HepG2 (cell line): ENCODE results near the gene DIO1. TPM values are rescaled to one million over a fixed set of nuclear protein-coding genes. Genes with fewer than 3 reads are reported as not detected.

ENCODE experiments used
- AFF4 ChIP-seq: sonication (generic); formaldehyde crosslinking; IDR thresholded peaks from 2 replicates; pipeline ENCODE4 v1.4.0; 2020; ENCODE audit warnings: missing genetic modification reagents
- CSRNP2 ChIP-seq: sonication (generic); formaldehyde crosslinking; conservative IDR thresholded peaks from 2 replicates; pipeline ENCODE4 v1.8.0; 2022; ENCODE audit warnings: low read depth, missing genetic modification reagents
- HOXA7 ChIP-seq: sonication (generic); formaldehyde crosslinking; IDR thresholded peaks from 2 replicates; pipeline ENCODE4 v1.8.1; 2022; ENCODE audit warnings: mild to moderate bottlenecking, missing genetic modification reagents, moderate library complexity
- KDM5A ChIP-seq: fragments of 200-600 bp; sonication (generic); IDR thresholded peaks from 2 replicates; pipeline ENCODE4 v1.7.0; 2018; ENCODE audit warnings: antibody characterized with exemption, mild to moderate bottlenecking, low read length, borderline replicate concordance
- PLRG1 ChIP-seq: fragments of 450-650 bp; conservative IDR thresholded peaks from 2 replicates; pipeline ENCODE4 v1.6.1; 2016
- SMARCE1 ChIP-seq: fragments of 450-650 bp; IDR thresholded peaks from 2 replicates; pipeline ENCODE4 v1.6.1; 2017; ENCODE audit warnings: borderline replicate concordance
- STAT5B ChIP-seq: sonication (generic); formaldehyde crosslinking; IDR thresholded peaks from 2 replicates; pipeline ENCODE4 v1.4.0; 2020; ENCODE audit warnings: missing genetic modification reagents
- TAF1 ChIP-seq: sonication (generic); formaldehyde crosslinking; IDR thresholded peaks from 2 replicates; pipeline ENCODE4 v1.4.0; 2020; ENCODE audit warnings: missing genetic modification reagents
- THAP9 ChIP-seq: sonication (generic); formaldehyde crosslinking; IDR thresholded peaks from 2 replicates; pipeline ENCODE4; 2020; ENCODE audit warnings: missing genetic modification reagents, mild to moderate bottlenecking, borderline replicate concordance
- ZBTB21 ChIP-seq: sonication (generic); formaldehyde crosslinking; IDR thresholded peaks from 2 replicates; pipeline ENCODE4 v1.4.0; 2020; ENCODE audit warnings: missing genetic modification reagents
- ZMYM3 ChIP-seq: sonication (generic); formaldehyde crosslinking; IDR thresholded peaks from 2 replicates; pipeline ENCODE4 v1.5.1; 2020; ENCODE audit warnings: mild to moderate bottlenecking, missing genetic modification reagents
- ZNF138 ChIP-seq: sonication (generic); formaldehyde crosslinking; IDR thresholded peaks from 2 replicates; pipeline ENCODE4 v1.5.0; 2020; ENCODE audit warnings: mild to moderate bottlenecking, low read depth, missing genetic modification reagents
- ZNF281 ChIP-seq: sonication (generic); formaldehyde crosslinking; IDR thresholded peaks from 2 replicates; pipeline ENCODE4 v1.4.0; 2020; ENCODE audit warnings: missing genetic modification reagents, borderline replicate concordance
- ZNF362 ChIP-seq: sonication (generic); formaldehyde crosslinking; IDR thresholded peaks from 2 replicates; pipeline ENCODE4 v1.4.0; 2020; ENCODE audit warnings: missing genetic modification reagents, mild to moderate bottlenecking, borderline replicate concordance
- ZNF772 ChIP-seq: sonication (generic); formaldehyde crosslinking; IDR thresholded peaks from 2 replicates; pipeline ENCODE4 v1.5.0; 2020; ENCODE audit warnings: mild to moderate bottlenecking, missing genetic modification reagents
- polyA plus RNA-seq, 8 experiments: library from polyadenylated mRNA; depleted of rRNA in 3 of 8; stranded (reverse) in 7 of 8; unstranded in 1 of 8; fragments of >200 nt; fragmentation: Illumina TruSeq in 4 of 8; extraction: Trizol in 4 of 8; gene quantifications; 2 replicates each; pipeline versions ENCODE4 v1.2.1 to v1.2.3, GENCODE V29; 2011 to 2016; ENCODE audit warnings: low read depth in 4 of 8, missing spikeins in 1 of 8, mixed read lengths in 1 of 8; ENCODE audit not compliant: insufficient read depth in 1 of 8
- total RNA-seq, 5 experiments: library from RNA; depleted of rRNA; stranded (reverse); fragments of >200 nt; fragmentation: Illumina TruSeq; extraction: Trizol; gene quantifications; 2 replicates each; pipeline ENCODE4 v1.2.3, GENCODE V29; 2016; ENCODE audit warnings: low read depth in 1 of 5

The DIO1 gene
- total and polyA plus RNA-seq, 2 of the 13 experiments (the other 11 are each of a cell fraction or from before 2014, with no cell fraction given), result 13.5 to 45.6 TPM

- TF ChIP-seq SMARCE1 (no peak), ZNF281 (CRISPR knock-in tag) (no peak), ZNF772 (0 out of 2 replicates have a peak, but pooled peaks have one; percentile 22), TAF1 (CRISPR knock-in tag) (peak; percentile 50; the same call in 1 of the 2 replicates), ZBTB21 (CRISPR knock-in tag) (no peak), AFF4 (CRISPR knock-in tag) (no peak), THAP9 (CRISPR knock-in tag) (peak; percentile 45; the same call in 1 of the 2 replicates), ZNF138 (no peak), ZNF362 (CRISPR knock-in tag) (peak; percentile 18; the same call in 1 of the 2 replicates), CSRNP2 (CRISPR knock-in tag) (no peak), STAT5B (CRISPR knock-in tag) (no peak), PLRG1 (no peak), KDM5A (0 out of 2 replicates have a peak, but pooled peaks have one; percentile 32), ZMYM3 (CRISPR knock-in tag) (peak; percentile 98), HOXA7 (CRISPR knock-in tag) (no peak)
Measured at GRCh38 chr1:53889304-53890298, 4.4 kb upstream of the DIO1 start, which contains the start of gene YIPF1 (continued).
